OCI-M1 (cell line): Measurements from ENCODE around the gene ATP23.

Experiments used
- DNase-seq: peaks from one replicate; lab custom pipeline; 2025; lab: John Stamatoyannopoulos, UW

The ATP23 gene, protein sequence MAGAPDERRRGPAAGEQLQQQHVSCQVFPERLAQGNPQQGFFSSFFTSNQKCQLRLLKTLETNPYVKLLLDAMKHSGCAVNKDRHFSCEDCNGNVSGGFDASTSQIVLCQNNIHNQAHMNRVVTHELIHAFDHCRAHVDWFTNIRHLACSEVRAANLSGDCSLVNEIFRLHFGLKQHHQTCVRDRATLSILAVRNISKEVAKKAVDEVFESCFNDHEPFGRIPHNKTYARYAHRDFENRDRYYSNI

GRCh38 chr12:57941165-57941894 is at the start of gene ATP23:
TSS of gene ATP23 (plus strand) at chr12:57941567. CDS start at chr12:57941702, 135 bp downstream.
- DNase-seq: peak; percentile 98

- no peak for DNase-seq
Measured at GRCh38 chr12:57892232-57892972, 49.0 kb upstream of the ATP23 start.

DNA sequence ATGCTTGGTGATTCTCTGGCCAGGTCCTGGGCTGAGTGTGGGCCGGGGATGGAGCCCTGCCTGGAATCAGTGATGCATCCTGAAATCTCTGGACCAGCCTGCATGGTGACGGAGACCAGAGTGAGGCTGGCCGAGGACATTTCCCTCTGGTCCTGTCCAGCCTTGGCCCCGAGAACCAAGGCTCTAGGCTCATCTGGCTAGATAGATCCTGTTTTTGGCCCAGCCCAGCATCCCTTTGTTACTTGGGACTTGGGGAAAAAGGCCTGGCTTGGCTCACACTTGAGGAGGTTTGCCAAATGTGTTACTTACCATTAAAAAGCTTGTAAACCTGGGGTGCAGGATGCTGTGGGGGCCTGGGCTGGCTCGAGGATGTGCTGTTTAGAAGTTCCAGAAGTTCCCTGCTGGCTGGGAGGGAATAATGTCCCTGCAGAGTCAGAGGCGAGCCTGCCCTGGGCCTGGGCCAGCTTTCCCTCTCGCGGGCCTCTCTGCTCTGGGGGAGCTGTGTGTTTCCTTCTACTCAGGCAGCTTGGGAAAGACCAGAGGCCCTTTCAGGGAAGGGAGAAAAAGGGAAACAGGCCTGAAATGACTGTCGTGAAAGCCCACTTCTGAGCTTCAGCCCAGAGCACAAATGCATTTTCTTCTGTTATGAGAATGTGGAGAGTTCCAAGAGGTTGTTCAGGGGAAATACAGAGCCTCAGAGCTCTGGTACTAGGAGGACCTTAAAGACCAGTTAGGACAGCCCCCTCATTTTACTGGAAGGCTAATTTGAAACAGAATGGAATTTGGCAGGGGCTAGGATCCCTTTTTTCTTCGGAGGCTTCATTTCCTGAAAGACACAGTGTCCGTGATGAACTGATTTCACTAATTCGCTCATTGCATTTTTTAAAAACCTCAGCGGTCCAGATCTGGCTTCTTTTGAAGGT is 47.7 kb upstream of the ATP23 start:
- DNase-seq: peak; percentile 34

GRCh38 chr12:57894399-57895292 is 46.7 kb upstream of the ATP23 start:
- no peak for DNase-seq

- DNase-seq: no peak
Measured at GRCh38 chr12:57895389-57896114, 45.8 kb upstream of the ATP23 start.

DNA sequence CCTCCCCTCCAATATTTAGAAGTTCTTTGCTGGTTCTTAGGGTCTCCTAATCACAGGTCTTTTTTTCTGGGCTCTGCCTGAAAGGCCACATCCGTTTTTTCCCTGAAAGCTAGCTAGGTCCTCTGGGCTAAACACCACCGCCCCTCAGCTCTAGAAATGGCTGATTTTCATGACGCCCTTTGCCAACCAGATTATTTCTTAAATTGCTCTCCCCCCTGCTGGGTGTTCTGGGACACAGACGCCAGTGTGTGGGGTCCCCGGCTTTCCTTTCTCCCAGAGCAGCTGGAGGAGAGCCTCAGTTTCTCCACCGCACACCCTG is 45.3 kb upstream of the ATP23 start:
- no peak for DNase-seq

DNA sequence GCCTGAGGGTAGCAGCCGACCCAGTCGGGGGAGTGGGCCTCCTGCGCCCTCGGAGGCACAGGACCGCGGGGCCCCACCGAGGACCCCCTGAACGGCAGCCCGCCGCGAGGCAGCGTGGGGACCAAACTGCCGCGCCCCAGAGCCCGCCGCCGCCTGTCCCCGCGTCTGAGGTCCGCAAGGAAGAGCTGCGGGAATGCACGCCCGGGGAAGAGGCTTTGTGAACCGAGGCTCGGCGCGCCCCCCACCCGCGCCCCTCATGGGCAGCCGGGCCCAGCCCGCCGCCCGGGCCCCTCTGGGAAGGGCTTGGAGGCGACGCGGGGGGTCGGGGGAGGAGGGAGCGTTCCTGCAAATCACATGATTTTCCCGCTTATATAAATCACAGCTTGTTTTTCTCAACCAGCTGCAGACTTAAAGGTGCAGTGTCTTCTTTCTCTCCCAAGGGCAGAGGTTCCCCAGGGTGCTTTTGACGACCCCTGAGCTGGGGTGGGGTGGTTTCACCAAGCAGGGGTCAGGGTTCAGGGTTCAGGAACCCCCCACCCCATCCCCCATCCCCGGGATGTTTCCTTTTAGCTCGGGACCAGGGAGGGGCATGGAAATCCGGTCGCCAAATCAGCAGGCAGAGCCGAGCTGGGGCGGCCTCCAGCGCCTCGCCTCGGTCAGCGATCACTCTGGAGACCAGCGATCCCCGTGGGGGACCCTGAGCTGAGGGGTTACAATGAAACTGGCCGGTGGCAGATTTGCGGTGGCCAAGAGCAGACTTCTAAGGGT is 44.7 kb upstream of the ATP23 start:
- DNase-seq: no peak

DNA sequence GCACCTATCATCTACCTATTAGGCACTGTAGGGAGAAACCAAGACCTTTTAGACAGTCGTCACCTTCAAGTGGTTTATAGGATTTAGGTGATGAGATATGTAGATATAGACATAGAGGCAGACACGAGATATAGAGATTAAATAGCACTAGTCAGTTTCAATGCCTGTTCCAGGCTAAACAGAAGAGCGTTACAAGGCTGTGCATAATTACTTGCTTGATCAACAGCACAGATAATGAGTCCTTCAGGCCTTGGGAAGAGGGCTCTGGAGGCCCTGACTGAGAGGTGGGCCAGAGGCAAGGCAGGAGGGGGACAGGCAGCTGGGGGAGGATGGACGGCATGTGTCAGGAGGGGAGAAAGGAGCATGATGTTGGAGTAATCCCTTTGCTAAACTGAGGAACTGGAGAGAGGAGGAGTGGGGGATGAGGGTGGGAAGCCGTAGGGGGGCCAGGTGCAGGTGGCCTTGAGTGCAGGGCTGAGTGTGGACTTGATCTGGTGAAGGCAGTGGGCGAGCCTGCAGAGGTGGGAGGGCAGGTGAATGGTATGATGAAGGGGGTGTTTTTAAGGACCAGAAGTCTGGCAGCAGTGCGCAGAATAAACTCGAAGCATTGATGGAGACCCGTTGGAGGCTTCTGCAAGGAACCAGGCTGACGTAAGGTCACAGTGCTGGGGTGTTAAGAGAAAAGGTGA is 43.9 kb upstream of the ATP23 start:
- no peak for DNase-seq

DNA sequence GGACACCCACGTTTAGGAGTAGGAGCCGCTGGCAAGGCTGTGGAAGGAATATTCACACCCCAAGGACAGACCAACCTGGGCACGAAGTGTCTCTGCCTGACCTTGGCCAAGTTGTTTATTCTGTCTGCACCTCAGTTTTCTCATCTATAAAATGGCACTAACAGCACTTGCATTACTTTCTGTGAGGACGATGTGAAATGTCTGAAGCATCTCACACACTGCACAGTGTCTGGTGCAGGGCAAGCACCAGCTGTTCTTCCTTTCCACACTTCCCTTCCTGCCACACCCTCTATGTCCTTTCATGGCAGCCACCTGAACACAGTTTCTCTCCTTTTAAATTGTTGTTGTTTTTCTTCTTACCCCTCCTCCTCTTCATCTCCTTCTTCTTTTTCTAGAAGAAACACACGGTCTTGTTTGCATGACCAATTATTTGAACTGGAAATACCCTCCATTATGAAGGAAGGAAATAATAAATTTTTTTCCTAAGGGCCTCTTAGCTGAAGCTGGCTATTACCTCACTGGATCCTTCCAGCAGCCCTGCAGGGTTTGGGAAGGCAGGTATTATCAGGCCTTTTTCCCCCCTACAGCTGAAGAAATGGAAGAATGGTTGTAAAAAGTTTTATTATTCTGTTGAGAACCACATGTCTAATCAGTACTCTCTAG is 42.9 kb upstream of the ATP23 start:
- DNase-seq: no peak

- DNase-seq: peak; percentile 12
Measured at GRCh38 chr12:57899010-57899662, 42.2 kb upstream of the ATP23 start.

DNA sequence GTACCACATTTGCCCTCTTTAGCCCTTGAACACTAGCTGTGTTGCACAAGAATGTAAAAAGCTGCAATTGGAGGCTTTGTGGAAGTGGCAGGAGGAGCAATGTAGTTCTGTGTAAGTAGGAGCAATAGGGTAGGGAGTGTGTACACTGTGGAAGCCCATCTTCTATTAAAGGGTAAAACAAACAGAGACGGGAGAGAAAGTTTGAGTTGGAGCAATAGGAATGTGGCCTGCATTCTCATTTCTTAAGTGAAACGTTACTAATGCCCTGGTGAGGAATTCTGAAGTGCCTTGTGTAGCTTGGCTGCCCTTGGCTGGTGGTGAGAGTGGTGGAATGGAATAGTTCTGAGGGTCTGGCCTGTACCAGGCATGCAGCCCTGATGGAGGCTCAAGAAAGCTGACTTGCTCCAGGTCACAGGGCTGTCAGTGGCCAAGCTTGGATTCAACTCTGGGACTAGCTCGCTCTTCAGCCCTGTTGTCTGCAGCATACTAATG is 38.8 kb upstream of the ATP23 start:
- DNase-seq: no peak

- no peak for DNase-seq
Measured at GRCh38 chr12:57904426-57904825, 36.9 kb upstream of the ATP23 start.

- peak; percentile 94 for DNase-seq
Measured at GRCh38 chr12:57904848-57905811, 36.2 kb upstream of the ATP23 start.

DNA sequence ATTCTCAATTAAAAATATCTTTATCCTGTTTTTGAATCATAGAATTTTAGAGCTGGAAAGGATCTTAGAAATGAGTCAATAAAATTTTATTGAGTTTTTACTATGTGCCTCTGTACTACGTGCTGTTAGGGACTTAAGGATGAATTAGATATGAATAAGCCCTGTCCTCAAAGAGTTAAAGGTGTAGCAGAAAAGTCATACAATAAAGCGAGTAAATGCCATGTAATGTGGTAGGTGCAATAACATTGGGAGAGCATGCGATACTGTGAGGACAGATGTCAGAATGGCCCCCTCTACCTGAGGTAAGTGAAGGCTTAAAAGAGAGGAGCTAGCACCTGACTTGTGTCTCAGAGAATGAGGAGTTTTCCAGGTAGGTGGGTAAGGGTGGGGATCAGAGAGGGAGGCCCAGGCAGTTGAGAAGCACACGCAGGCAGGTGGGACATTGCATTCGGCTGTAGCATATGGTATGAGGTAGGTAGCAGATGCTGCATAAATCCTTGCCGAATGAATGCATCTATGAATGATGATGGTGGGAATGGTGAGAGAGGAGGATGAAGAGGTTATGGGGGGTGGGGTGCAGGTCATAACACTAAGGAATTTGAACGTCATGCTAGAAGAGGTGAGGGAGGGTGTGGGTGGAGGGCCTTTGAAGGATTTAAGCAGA is 35.4 kb upstream of the ATP23 start:
- no peak for DNase-seq

GRCh38 chr12:57906821-57907220 is 34.5 kb upstream of the ATP23 start:
- DNase-seq: no peak

- no peak for DNase-seq
Measured at GRCh38 chr12:57907281-57907680, 34.1 kb upstream of the ATP23 start.
